ENCODE results near the gene FNDC10. TPM values are rescaled to one million over a fixed set of nuclear protein-coding genes. Genes with fewer than 3 reads are reported as not detected.

The FNDC10 gene
- total RNA-seq, 1 experiment from 2014 or later, result 8.4 TPM

DNA sequence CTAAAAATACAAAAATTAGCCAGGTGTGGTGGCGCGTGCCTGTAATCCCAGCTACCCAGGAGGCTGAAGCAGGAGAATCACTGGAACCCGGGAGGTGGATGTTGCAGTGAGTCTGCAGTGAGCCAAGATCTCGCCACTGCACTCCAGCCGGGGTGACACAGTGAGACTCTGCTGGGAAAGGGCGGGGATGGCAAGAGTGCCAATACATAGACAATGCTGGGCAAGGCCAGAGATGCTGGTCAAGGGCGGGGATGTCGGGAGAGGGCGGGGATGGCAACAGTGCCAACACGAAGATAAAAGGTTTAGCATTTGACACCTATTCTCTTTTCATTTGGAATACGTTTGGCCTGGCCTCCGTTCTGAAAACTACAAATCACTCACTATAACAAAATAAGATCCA lies 36.2 kb downstream of the FNDC10 start:
- Histone ChIP-seq H3K9me2 (ENCODE audit: insufficient read depth) (no peaks in the 10 kb centered on the region), H3K4me2 (ENCODE audit: low read length) (no peak overlapping the region), H3K4me1 (ENCODE audit: control insufficient read depth in 1 of 2, insufficient read depth in 2 of 2, low read length in 2 of 2) (no peaks in the 10 kb centered on the region), H3K36me3 (ENCODE audit: control insufficient read depth in 1 of 2, insufficient read depth in 2 of 2, low read length in 2 of 2) (peaks cover 9 to 47% of the 10 kb centered on the region in 2 experiments), H3K27ac (ENCODE audit: low read depth, low read length) (no peak overlapping the region), H3K9ac (ENCODE audit: low read length) (no peak overlapping the region), H3K4me3 (replicated peaks in 1 of 2; ENCODE audit: low read depth in 1 of 2, low read length in 2 of 2) (no peak overlapping the region), H2AFZ (ENCODE audit: low read depth, low read length, poor library complexity, severe bottlenecking) (no peak overlapping the region), H3K27me3 (ENCODE audit: insufficient read depth, low read length) (no peaks in the 10 kb centered on the region), H3K79me2 (ENCODE audit: insufficient read depth, low read length) (peaks cover 87% of the 10 kb centered on the region), H3K9me3 (ENCODE audit: control insufficient read depth in 1 of 2, insufficient read depth in 1 of 2, low read depth in 1 of 2, low read length in 2 of 2) (no peaks in the 10 kb centered on the region), H4K20me1 (ENCODE audit: insufficient read depth) (peaks cover 27% of the 10 kb centered on the region; the same call in 1 of the 2 replicates)
- no TSS peak for BruUV-seq (replicated peaks)
- RAD21 ChIA-PET (ENCODE audit: low non-redundant PET in 1 of 2, low total read pairs in 2 of 2, uncharacterized antibody in 2 of 2, unreplicated experiment in 2 of 2), result no interaction called here
- POLR2A ChIA-PET, result no interaction called here
- ATAC-seq (no peak), DNase-seq (ENCODE audit: low read depth, low spot score) (no peak)
- intact Hi-C loops (cut with micrococcal nuclease), result no loop called here
- CTCF ChIA-PET, result no interaction called here
- TF ChIP-seq, protein P1, sequence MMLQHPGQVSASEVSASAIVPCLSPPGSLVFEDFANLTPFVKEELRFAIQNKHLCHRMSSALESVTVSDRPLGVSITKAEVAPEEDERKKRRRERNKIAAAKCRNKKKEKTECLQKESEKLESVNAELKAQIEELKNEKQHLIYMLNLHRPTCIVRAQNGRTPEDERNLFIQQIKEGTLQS (IDR thresholded peaks at IDR 0.05), result no peak

DNA sequence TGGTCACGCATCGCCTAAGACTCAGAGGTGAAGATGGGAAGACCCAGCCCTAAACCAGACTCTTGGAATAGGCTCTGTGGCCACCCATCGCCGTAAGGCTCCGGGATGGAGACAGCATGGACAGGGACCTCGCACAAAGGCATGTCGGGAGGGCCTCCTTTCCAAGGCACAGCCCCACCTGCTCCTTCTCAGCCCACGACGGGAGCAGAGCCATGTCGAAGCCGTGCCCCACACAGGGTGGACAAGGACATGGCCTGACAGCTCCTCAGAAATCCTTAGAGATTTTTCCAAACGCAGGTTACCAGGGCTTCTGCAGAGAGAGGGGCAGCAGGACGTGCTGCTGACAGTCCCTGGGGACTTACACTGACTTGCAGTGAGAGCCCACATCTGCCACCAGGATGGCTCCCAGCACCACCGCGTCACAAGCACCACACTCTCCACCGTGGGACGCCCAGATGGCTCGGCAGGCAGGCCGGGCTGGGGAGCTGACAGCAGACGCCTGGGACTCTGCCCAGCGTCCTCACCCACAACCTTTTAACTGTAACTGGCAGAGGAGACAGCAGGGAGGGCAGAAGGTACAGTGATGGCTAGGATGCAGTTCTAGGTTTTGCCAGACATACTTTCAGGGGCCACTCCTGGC lies 37.3 kb downstream of the FNDC10 start:
- no peak overlapping the region for H3K4me3 ChIP-seq (replicated peaks in 1 of 2; ENCODE audit: low read depth in 1 of 2, low read length in 2 of 2)
- H3K9me3 ChIP-seq (ENCODE audit: control insufficient read depth in 1 of 2, insufficient read depth in 1 of 2, low read depth in 1 of 2, low read length in 2 of 2), result no peaks in the 10 kb centered on the region
- RAD21 ChIA-PET (ENCODE audit: low non-redundant PET in 1 of 2, low total read pairs in 2 of 2, uncharacterized antibody in 2 of 2, unreplicated experiment in 2 of 2), result interaction anchor here in 1 of 2 experiments (0.5 kb wide), 1 partner anchor 64 kb away, joined by 4 read pairs; no protein-coding TSS in a partner anchor
- DNase-seq (ENCODE audit: low read depth, low spot score) (no peak), ATAC-seq (no peak)
- H3K27ac ChIP-seq (ENCODE audit: low read depth, low read length), result no peak overlapping the region
- no TSS peak for BruUV-seq (replicated peaks)
- intact Hi-C loops (cut with micrococcal nuclease), result no loop called here
- H3K4me1 ChIP-seq (ENCODE audit: control insufficient read depth in 1 of 2, insufficient read depth in 2 of 2, low read length in 2 of 2), result peaks cover 0 to 2% of the 10 kb centered on the region in 2 experiments; a peak in 1 of 4 replicates
- H3K9me2 ChIP-seq (ENCODE audit: insufficient read depth), result no peaks in the 10 kb centered on the region
- no peak overlapping the region for H2AFZ ChIP-seq (ENCODE audit: low read depth, low read length, poor library complexity, severe bottlenecking)
- POLR2A ChIA-PET, result no interaction called here
- H3K36me3 ChIP-seq (ENCODE audit: control insufficient read depth in 1 of 2, insufficient read depth in 2 of 2, low read length in 2 of 2), result peaks cover 9 to 47% of the 10 kb centered on the region in 2 experiments
- peaks cover 23% of the 10 kb centered on the region; the same call in 1 of the 2 replicates for H4K20me1 ChIP-seq (ENCODE audit: insufficient read depth)
- CTCF ChIA-PET, result no interaction called here
- no peak overlapping the region for H3K9ac ChIP-seq (ENCODE audit: low read length)
- no peak overlapping the region for H3K4me2 ChIP-seq (ENCODE audit: low read length)
- no peaks in the 10 kb centered on the region for H3K27me3 ChIP-seq (ENCODE audit: insufficient read depth, low read length)
- H3K79me2 ChIP-seq (ENCODE audit: insufficient read depth, low read length), result peaks cover 83% of the 10 kb centered on the region
- TF ChIP-seq ELF1 (IDR thresholded peaks at IDR 0.05; ENCODE audit: borderline replicate concordance, low read depth) (no peak), ZNF274 (IDR thresholded peaks at IDR 0.05; ENCODE audit: low read depth, low read length) (no peak), EZH2 (IDR thresholded peaks at IDR 0.05) (no peak), SP1 (IDR thresholded peaks at IDR 0.05; ENCODE audit: low read depth) (no peak), CEBPB (IDR thresholded peaks at IDR 0.05; ENCODE audit: low read depth) (no peak), ZFX (IDR thresholded peaks at IDR 0.05) (no peak), POLR2AphosphoS5 (IDR thresholded peaks at IDR 0.05; ENCODE audit: low read depth, low read length) (no peak), TCF7L2 (IDR thresholded peaks at IDR 0.05; ENCODE audit: borderline replicate concordance, extremely low read depth, insufficient read depth, insufficient read length) (no peak), JUND (IDR thresholded peaks at IDR 0.05) (no peak)
- TF ChIP-seq, protein P2, sequence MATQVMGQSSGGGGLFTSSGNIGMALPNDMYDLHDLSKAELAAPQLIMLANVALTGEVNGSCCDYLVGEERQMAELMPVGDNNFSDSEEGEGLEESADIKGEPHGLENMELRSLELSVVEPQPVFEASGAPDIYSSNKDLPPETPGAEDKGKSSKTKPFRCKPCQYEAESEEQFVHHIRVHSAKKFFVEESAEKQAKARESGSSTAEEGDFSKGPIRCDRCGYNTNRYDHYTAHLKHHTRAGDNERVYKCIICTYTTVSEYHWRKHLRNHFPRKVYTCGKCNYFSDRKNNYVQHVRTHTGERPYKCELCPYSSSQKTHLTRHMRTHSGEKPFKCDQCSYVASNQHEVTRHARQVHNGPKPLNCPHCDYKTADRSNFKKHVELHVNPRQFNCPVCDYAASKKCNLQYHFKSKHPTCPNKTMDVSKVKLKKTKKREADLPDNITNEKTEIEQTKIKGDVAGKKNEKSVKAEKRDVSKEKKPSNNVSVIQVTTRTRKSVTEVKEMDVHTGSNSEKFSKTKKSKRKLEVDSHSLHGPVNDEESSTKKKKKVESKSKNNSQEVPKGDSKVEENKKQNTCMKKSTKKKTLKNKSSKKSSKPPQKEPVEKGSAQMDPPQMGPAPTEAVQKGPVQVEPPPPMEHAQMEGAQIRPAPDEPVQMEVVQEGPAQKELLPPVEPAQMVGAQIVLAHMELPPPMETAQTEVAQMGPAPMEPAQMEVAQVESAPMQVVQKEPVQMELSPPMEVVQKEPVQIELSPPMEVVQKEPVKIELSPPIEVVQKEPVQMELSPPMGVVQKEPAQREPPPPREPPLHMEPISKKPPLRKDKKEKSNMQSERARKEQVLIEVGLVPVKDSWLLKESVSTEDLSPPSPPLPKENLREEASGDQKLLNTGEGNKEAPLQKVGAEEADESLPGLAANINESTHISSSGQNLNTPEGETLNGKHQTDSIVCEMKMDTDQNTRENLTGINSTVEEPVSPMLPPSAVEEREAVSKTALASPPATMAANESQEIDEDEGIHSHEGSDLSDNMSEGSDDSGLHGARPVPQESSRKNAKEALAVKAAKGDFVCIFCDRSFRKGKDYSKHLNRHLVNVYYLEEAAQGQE (IDR thresholded peaks at IDR 0.05; ENCODE audit: low read depth), result no peak
- TF ChIP-seq, protein P3, sequence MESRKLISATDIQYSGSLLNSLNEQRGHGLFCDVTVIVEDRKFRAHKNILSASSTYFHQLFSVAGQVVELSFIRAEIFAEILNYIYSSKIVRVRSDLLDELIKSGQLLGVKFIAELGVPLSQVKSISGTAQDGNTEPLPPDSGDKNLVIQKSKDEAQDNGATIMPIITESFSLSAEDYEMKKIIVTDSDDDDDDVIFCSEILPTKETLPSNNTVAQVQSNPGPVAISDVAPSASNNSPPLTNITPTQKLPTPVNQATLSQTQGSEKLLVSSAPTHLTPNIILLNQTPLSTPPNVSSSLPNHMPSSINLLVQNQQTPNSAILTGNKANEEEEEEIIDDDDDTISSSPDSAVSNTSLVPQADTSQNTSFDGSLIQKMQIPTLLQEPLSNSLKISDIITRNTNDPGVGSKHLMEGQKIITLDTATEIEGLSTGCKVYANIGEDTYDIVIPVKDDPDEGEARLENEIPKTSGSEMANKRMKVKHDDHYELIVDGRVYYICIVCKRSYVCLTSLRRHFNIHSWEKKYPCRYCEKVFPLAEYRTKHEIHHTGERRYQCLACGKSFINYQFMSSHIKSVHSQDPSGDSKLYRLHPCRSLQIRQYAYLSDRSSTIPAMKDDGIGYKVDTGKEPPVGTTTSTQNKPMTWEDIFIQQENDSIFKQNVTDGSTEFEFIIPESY (IDR thresholded peaks at IDR 0.05; ENCODE audit: extremely low read depth, insufficient replicate concordance, low read length), result no peak
- TF ChIP-seq, protein P1 (IDR thresholded peaks at IDR 0.05), result no peak
- TF ChIP-seq, protein P4, sequence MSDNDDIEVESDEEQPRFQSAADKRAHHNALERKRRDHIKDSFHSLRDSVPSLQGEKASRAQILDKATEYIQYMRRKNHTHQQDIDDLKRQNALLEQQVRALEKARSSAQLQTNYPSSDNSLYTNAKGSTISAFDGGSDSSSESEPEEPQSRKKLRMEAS (IDR thresholded peaks at IDR 0.05), result no peak

Measured in HCT116 (cell line).